Measurements from ENCODE around the gene RAB6D. TPM values are rescaled to one million over a fixed set of nuclear protein-coding genes. Genes with fewer than 3 reads are reported as not detected.
A peak's percentile ranks its signal among the peaks of the same experiment; 100 is the strongest.
"Not testable (repeated sequence)": the region's sequence is repeated elsewhere in the genome, so short reads cannot be mapped to it uniquely, and the experiment has no call there.

The RAB6D gene
- total RNA-seq, 1 experiment from 2014 or later = not detected

DNA sequence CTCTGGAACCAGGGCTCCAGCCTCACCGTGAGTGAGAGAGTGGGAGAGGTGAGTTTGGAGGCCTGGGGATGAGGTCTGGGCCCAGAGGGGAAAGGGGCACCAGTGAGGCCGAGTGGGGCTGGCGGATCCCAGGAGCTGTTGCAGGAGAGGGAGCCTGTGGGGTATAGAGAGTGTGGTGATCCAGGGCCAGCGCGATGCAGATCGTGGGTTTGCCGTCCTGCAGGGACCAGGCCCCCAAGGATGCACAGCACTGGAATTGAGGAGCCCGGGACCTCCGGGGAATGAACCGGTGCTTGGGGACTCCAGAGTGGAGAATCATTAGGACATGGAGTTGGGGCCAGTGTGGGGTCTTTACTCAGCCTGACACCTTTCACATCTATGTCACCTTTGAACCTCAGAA lies 25.7 kb upstream of the RAB6D start:
- no peak for DNase-seq
- Histone ChIP-seq H3K4me1 (ENCODE audit: insufficient read depth, low read length) (no peaks in the 10 kb centered on the region), H3K56ac (ENCODE audit: insufficient read length, low read depth, low read length) (no peak overlapping the region), H4K5ac (ENCODE audit: insufficient read length, low read depth, low read length) (no peak overlapping the region), H2BK15ac (ENCODE audit: low read depth, low read length) (no peak overlapping the region), H2AK5ac (ENCODE audit: insufficient read length, low read length) (no peak overlapping the region), H3K27me3 (ENCODE audit: insufficient read depth, low read length) (no peaks in the 10 kb centered on the region), H3K4ac (ENCODE audit: low read depth, low read length) (no peak overlapping the region), H3K23ac (ENCODE audit: insufficient read length, low read depth, low read length) (no peak overlapping the region), H4K91ac (ENCODE audit: insufficient read length, low read depth, low read length) (no peak overlapping the region), H2BK120ac (ENCODE audit: low read depth, low read length, poor library complexity, severe bottlenecking) (no peak overlapping the region), H3K4me2 (ENCODE audit: insufficient read depth, insufficient read length, low read length) (no peak overlapping the region), H4K20me1 (ENCODE audit: control insufficient read depth, insufficient read depth, insufficient read length) (no peaks in the 10 kb centered on the region), H2BK5ac (ENCODE audit: insufficient read length, low read length) (no peak overlapping the region), H2BK20ac (ENCODE audit: low read depth, low read length, poor library complexity, severe bottlenecking) (no peak overlapping the region), H3K9me3 (ENCODE audit: control insufficient read depth, low read depth, low read length) (no peaks in the 10 kb centered on the region), H3K79me1 (ENCODE audit: insufficient read depth, low read depth, low read length, poor library complexity, severe bottlenecking) (no peaks in the 10 kb centered on the region), H3K14ac (ENCODE audit: insufficient read depth, low read length) (no peak overlapping the region), H4K8ac (replicated peaks; ENCODE audit: insufficient read length, low read depth, low read length) (no peak overlapping the region), H3K18ac (ENCODE audit: insufficient read length, low read depth, low read length) (no peak overlapping the region), H3K9ac (ENCODE audit: extremely low read depth, insufficient read length, low read length) (no peak overlapping the region), H2AFZ (ENCODE audit: low read length) (no peak overlapping the region), H3K27ac (ENCODE audit: insufficient read length, low read depth, low read length) (no peak overlapping the region), H3K23me2 (ENCODE audit: insufficient read length, low read depth, low read length, poor library complexity, severe bottlenecking) (peaks cover 4% of the 10 kb centered on the region), H2BK12ac (ENCODE audit: insufficient read length, low read depth, low read length) (no peak overlapping the region), H3K79me2 (ENCODE audit: insufficient read depth, low read length) (no peaks in the 10 kb centered on the region), H3T11ph (ENCODE audit: low read length) (no peak overlapping the region)
- TF ChIP-seq, protein P1, sequence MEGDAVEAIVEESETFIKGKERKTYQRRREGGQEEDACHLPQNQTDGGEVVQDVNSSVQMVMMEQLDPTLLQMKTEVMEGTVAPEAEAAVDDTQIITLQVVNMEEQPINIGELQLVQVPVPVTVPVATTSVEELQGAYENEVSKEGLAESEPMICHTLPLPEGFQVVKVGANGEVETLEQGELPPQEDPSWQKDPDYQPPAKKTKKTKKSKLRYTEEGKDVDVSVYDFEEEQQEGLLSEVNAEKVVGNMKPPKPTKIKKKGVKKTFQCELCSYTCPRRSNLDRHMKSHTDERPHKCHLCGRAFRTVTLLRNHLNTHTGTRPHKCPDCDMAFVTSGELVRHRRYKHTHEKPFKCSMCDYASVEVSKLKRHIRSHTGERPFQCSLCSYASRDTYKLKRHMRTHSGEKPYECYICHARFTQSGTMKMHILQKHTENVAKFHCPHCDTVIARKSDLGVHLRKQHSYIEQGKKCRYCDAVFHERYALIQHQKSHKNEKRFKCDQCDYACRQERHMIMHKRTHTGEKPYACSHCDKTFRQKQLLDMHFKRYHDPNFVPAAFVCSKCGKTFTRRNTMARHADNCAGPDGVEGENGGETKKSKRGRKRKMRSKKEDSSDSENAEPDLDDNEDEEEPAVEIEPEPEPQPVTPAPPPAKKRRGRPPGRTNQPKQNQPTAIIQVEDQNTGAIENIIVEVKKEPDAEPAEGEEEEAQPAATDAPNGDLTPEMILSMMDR (conservative IDR thresholded peaks at IDR 0.05) = no peak
- H3K9me3 Mint-ChIP-seq = no peaks in the 10 kb centered on the region
- H3K27me3 Mint-ChIP-seq (ENCODE audit: low read depth) = peaks cover 12% of the 10 kb centered on the region
- no peak overlapping the region; a peak in 1 of 7 replicates for H3K27ac Mint-ChIP-seq
- no peak overlapping the region for H3K4me3 Mint-ChIP-seq
- no CpG with 5 or more reads among the region's 10 CpGs for whole genome bisulfite sequencing (ENCODE audit: extremely low coverage, insufficient read length, low lambda C conversion rate)
- 0 out of 4 replicates have a peak, but pooled peaks cover 2 to 6% of the 10 kb centered on the region in 2 experiments for H3K4me1 Mint-ChIP-seq
- H3K36me3 Mint-ChIP-seq (ENCODE audit: insufficient read depth in 1 of 3, low read depth in 3 of 3) = no peaks in the 10 kb centered on the region

DNA sequence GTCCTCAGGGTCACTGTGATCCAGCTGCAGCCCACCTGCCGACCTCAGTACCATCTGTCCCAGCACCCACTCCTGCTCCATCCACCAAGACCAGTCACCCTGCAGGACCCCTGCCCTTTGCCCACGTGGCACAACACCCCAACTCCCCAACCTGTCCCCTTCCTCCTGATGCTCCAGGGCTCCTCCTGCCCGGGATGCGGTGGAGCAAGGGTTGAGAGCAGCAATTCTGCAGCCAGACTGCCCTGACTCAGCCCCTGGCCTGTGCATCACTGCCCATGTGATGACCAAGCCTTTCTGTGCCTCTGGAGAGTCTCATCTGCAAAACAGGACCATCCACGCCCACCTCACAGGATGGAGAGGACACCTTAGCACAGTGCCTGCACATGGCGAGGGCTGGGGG lies 24.9 kb upstream of the RAB6D start:
- not testable (repeated sequence) for H3K4me1 Mint-ChIP-seq; H4K20me1 ChIP-seq (ENCODE audit: control insufficient read depth, insufficient read depth, insufficient read length); H3K23ac ChIP-seq (ENCODE audit: insufficient read length, low read depth, low read length); H3K18ac ChIP-seq (ENCODE audit: insufficient read length, low read depth, low read length); H3K27me3 Mint-ChIP-seq (ENCODE audit: low read depth); H3K79me1 ChIP-seq (ENCODE audit: insufficient read depth, low read depth, low read length, poor library complexity, severe bottlenecking); H4K91ac ChIP-seq (ENCODE audit: insufficient read length, low read depth, low read length); H3K27ac ChIP-seq (ENCODE audit: insufficient read length, low read depth, low read length); H4K5ac ChIP-seq (ENCODE audit: insufficient read length, low read depth, low read length); H2AK5ac ChIP-seq (ENCODE audit: insufficient read length, low read length); H2BK5ac ChIP-seq (ENCODE audit: insufficient read length, low read length); H3K36me3 Mint-ChIP-seq (ENCODE audit: insufficient read depth in 1 of 3, low read depth in 3 of 3); H3K9ac ChIP-seq (ENCODE audit: extremely low read depth, insufficient read length, low read length); H2BK20ac ChIP-seq (ENCODE audit: low read depth, low read length, poor library complexity, severe bottlenecking); H3K27me3 ChIP-seq (ENCODE audit: insufficient read depth, low read length); H3K4me2 ChIP-seq (ENCODE audit: insufficient read depth, insufficient read length, low read length); H2BK15ac ChIP-seq (ENCODE audit: low read depth, low read length); H2BK12ac ChIP-seq (ENCODE audit: insufficient read length, low read depth, low read length); H2BK120ac ChIP-seq (ENCODE audit: low read depth, low read length, poor library complexity, severe bottlenecking); H2AFZ ChIP-seq (ENCODE audit: low read length); H3K4ac ChIP-seq (ENCODE audit: low read depth, low read length); H3K56ac ChIP-seq (ENCODE audit: insufficient read length, low read depth, low read length); H3K4me3 Mint-ChIP-seq; H3K9me3 ChIP-seq (ENCODE audit: control insufficient read depth, low read depth, low read length); DNase-seq; H3K14ac ChIP-seq (ENCODE audit: insufficient read depth, low read length); H3K4me1 ChIP-seq (ENCODE audit: insufficient read depth, low read length); H3T11ph ChIP-seq (ENCODE audit: low read length); H3K23me2 ChIP-seq (ENCODE audit: insufficient read length, low read depth, low read length, poor library complexity, severe bottlenecking); H3K79me2 ChIP-seq (ENCODE audit: insufficient read depth, low read length); H3K9me3 Mint-ChIP-seq; H4K8ac ChIP-seq (replicated peaks; ENCODE audit: insufficient read length, low read depth, low read length)
- WGBS (ENCODE audit: extremely low coverage, insufficient read length, low lambda C conversion rate) = no CpG with 5 or more reads among the region's 6 CpGs
- peak overlapping the region in 1 of 3 experiments; percentile 35; a peak in 1 of 7 replicates for H3K27ac Mint-ChIP-seq

Data from H9 (cell line).